NCI-H82 treated with DMSO at 0.1 percent for 48 hours (cell line): ENCODE data around the gene PCNX3.

ENCODE experiments used
- DNase-seq: peaks from one replicate; lab custom pipeline; 2025; ENCODE audit not compliant: unreplicated experiment; lab: John Stamatoyannopoulos, UW

The PCNX3 gene

GRCh38 chr11:65580031-65580692 is 35.4 kb upstream of the PCNX3 start:
- no peak for DNase-seq

- no peak for DNase-seq
Observed at GRCh38 chr11:65580756-65581155, 34.8 kb upstream of the PCNX3 start.

GRCh38 chr11:65581928-65582327 is 33.6 kb upstream of the PCNX3 start:
- DNase-seq, result no peak

GRCh38 chr11:65583589-65583988 is 32.0 kb upstream of the PCNX3 start:
- no peak for DNase-seq

GRCh38 chr11:65584106-65584505 is 31.5 kb upstream of the PCNX3 start:
- DNase-seq, result no peak

- no peak for DNase-seq
Observed at GRCh38 chr11:65584723-65585171, 30.8 kb upstream of the PCNX3 start.

GRCh38 chr11:65585396-65586246 is 30.0 kb upstream of the PCNX3 start:
- DNase-seq, result no peak

- no peak for DNase-seq
Observed at GRCh38 chr11:65586247-65586630, 29.3 kb upstream of the PCNX3 start.

- peak; percentile 49 for DNase-seq
Observed at GRCh38 chr11:65586676-65587075, 28.9 kb upstream of the PCNX3 start.

- no peak for DNase-seq
Observed at GRCh38 chr11:65588199-65589054, 27.1 kb upstream of the PCNX3 start.

GRCh38 chr11:65589444-65590239 is 25.9 kb upstream of the PCNX3 start:
- no peak for DNase-seq

GRCh38 chr11:65590240-65590738 is 25.3 kb upstream of the PCNX3 start:
- DNase-seq, result no peak

- no peak for DNase-seq
Observed at GRCh38 chr11:65591939-65592857, 23.4 kb upstream of the PCNX3 start.

GRCh38 chr11:65592858-65593517 is 22.6 kb upstream of the PCNX3 start:
- no peak for DNase-seq

GRCh38 chr11:65593518-65594414 is 21.8 kb upstream of the PCNX3 start:
- no peak for DNase-seq

- no peak for DNase-seq
Observed at GRCh38 chr11:65595131-65595530, 20.4 kb upstream of the PCNX3 start.

- DNase-seq, result no peak
Observed at GRCh38 chr11:65595543-65596281, 19.9 kb upstream of the PCNX3 start, which contains the start of gene KCNK7. TSS of gene KCNK7 (minus strand) at chr11:65595800. CDS start at chr11:65595772, 28 bp downstream.
